Activated CD8-positive, alpha-beta memory T cell treated with anti-CD3 and anti-CD28 coated beads, Interleukin-2, amount 50 U/mL, for 4 hours (primary cell): Measurements from ENCODE around the gene OSBPL10.

Experiments used
- DNase-seq: peaks from one replicate; pipeline ENCODE4 v3.0.0-alpha.2; 2020

The OSBPL10 gene

DNA sequence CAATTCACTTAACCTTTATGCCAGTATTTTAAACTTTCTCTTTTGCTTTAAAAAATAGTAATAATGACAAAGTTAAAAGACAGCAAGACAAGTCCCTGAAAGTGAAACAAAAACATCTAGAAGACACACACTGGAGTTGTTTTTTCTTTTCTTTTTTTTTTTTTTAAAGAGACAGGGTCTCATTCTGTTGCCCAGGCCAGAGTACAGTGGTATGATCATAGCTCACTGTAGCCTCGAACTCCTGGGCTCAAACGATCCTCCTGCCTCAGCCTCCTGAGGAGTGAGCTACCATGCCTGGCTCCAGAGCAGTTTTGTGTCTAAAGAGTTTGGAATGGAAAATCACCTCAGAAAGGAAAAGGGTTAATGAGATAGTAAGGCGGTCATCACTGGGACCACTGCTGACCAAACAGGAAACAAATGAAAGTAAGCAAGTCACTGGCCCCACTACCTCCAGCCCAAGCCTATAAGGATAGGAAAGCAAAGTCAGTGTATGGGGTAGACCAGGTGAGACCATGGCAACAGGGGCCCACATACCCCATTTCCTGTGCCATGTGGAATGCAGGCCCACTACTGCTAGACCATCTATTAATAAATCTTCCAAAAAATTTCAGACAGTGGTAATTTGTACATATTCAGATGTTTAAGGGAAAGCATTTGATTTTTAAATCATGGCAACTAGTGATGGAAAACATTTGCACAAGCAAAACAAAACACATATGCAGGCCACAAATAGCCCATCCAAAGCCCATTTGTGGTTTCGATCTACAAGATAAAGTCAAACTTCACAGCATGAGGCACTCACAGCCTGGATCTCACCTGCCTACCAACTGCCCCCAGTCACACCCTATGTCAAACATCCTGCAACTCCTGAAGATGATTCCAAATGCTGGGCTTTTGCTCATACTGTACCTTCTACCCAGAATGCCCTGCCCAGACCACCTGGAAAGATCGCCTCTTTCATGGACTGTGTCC is 62.6 kb downstream of the OSBPL10 start:
- DNase-seq, result no peak

GRCh38 chr3:31917303-31918005 is 63.6 kb downstream of the OSBPL10 start:
- DNase-seq, result no peak

DNA sequence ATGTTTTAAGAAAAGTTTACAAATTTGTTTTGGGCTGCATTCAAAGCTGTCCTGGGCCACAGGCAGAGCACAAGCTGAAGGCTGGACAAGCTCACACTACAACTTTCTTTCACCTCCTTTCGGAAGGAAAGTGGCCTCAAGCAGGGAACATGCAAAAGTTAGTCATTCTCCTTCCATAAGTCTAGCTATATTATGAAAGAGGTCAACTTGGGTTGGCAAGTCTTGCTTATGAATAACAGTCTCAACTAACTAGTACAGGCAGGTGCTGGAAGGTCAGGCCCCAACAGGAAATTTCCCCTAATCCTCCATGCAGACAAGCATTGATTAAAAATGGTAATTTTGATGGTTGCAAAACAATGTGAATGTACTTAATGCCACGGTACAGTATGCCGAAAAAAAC is 69.4 kb downstream of the OSBPL10 start:
- DNase-seq, result no peak

- DNase-seq, result no peak
Measured at GRCh38 chr3:31911124-31911523, 69.9 kb downstream of the OSBPL10 start.

DNA sequence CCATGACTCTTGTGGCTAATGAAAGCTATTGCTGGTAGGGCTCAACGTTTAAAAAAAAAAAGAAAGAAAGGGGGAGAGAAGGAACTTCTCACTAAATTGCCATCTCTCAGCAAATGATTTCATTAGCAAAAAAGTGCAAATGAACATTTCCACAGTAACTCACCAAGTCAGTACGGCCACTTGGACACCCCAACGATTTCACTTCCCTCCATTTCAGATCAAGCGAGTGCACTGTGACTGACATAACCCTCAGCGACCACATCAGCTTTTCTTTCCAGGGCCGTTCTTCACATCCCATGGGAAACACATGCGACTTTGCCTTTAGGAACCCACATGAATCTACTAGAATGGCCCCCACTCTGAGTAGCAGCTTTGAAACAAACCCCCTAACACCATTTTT is 71.6 kb downstream of the OSBPL10 start:
- DNase-seq, result no peak

GRCh38 chr3:31908391-31909097 is 72.5 kb downstream of the OSBPL10 start:
- no peak for DNase-seq

- DNase-seq, result no peak
Measured at GRCh38 chr3:31906182-31906581, 74.9 kb downstream of the OSBPL10 start.

DNA sequence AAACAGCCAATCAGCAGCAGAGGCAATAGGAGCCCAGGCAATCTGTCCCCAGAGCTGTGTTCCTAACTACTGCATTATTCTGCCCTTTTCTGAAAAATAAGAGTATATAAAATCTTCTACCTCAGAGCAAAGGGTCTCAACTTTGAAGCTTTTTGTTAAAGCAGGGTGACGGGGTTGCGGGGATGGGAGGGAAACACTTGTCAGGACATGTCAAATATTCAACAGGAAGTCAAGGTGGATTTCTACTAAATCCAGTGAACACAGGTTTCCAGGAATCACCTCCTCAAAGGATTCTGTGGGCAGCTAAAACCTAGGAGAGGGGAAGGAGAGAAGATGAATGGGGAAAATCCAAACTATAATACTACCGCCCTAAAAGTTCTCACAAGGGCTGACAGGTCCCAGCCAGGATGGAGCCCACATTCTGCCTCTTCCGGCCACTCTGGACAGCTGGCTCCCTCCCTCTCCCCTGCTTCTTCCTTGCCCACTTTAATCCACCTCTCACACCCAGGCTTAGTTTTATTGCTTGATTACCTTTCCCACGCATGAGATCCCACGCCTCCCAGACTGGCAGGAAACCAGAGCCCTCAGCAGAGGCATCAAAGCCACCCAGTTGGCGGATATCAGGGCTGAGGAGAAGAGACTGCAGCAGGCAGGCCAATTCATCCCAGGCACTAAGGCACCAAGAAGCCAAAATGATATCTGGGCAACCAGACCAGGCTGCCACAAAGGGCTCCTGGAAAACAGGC is 77.2 kb downstream of the OSBPL10 start:
- DNase-seq, result no peak

GRCh38 chr3:31900583-31900982 is 80.5 kb downstream of the OSBPL10 start:
- no peak for DNase-seq

GRCh38 chr3:31896648-31897433 is 84.2 kb downstream of the OSBPL10 start:
- DNase-seq, result no peak

- DNase-seq, result no peak
Measured at GRCh38 chr3:31896026-31896425, 85.0 kb downstream of the OSBPL10 start.

DNA sequence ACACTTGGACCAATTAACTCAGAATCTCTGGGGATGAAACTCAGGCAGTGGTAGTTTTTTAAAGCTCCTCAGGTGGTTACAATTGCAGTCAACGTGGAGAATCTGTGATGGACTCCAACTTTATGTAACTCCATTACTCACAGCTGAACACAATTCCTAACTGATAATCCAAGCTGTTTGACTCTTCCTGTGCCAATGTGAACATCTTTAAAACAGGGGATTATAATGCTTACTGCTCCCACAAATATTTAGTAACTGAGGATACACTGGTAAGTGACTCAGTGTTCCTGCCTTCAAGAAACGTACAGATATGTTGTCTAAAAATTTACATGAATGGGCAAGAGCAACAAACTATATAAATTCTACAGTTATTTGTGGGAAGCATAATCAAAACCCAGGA is 85.6 kb downstream of the OSBPL10 start:
- DNase-seq, result no peak

GRCh38 chr3:31892916-31893573 is 88.0 kb downstream of the OSBPL10 start:
- no peak for DNase-seq

DNA sequence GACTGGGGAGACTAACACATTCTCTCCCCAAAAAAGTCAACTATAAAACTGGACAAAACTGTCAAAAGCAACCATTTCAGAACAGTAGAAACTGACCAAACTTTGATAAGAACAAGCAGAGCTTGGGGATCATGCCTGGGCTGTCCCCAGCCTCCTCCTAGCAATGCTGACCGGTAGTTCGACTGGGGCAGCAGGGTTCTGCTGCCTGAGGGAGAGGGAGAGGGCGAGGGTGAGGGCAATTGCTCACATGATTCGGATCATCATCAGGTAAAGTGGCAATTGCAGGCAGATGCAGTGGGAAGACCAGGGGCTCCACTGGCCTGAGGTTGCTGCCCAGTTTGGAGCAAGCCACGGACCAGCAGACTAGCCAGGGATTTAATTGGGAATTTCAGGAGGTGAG is 88.6 kb downstream of the OSBPL10 start:
- no peak for DNase-seq

DNA sequence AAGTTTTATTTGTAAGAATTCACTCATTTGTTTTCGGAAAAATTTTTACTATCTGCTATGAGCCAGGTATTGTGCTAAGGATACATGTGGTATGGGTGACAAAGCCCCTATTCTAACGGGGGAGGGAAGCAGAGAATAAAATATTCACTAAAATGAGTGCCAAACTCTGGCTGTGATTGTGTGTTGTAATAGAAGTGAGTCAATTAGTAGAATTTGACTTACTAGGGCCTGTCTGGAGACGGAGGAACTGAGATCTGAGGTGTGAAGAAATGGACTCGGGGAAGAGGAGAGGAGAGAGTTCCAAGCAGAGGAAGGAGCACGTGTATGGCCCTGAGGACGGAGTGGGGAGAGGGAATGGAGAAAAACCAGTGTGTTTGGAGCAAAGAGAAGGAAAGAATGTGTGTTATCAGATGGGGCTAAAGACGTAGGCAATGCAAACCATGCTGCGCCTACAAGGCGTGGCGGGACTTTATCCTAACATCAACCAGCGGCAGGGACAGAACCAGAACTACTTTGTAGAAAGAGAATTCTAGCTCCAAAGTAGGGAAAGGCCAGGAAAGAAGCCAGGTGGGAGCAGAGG is 89.1 kb downstream of the OSBPL10 start:
- no peak for DNase-seq

DNA sequence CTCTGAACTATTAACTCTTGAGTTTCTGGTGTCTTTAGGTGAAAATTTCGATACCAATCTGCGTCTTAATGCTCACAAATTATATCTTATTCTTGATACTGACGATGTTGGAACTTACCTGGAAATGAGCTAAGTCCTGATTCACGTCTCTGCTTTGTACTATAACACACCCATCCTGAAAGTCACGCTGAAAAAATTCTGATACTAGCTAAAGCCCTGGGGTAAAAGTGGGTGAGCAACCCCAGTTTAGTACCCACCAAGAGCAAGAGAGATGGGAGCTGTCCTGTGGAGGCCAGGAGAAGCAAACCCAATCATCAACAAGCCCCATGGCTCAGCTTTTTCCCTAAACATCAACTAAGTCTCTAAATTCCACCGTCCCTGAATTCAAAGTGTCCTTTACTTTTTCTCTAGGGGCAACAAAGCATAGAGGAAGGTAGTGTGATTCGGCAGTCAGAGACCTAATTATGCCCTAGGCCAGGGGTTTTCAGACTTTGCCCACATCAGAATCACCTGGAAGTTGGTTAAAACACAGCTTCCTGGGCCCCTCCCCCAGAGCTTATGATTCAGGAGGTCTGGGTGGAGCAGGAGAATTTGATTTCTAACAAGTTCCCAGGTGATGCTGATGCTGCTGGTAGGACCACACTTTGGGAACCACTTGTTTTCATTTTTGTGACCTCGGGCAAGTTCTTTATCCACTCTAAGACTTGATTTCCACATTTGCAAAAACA is 90.2 kb downstream of the OSBPL10 start:
- DNase-seq, result no peak

GRCh38 chr3:31890007-31890406 is 91.1 kb downstream of the OSBPL10 start:
- DNase-seq, result no peak

- no peak for DNase-seq
Measured at GRCh38 chr3:31885235-31885634, 95.8 kb downstream of the OSBPL10 start.

GRCh38 chr3:31884251-31884650 is 96.8 kb downstream of the OSBPL10 start:
- no peak for DNase-seq

GRCh38 chr3:31882895-31883294 is 98.2 kb downstream of the OSBPL10 start:
- no peak for DNase-seq
